Psoas muscle (tissue), 8 donors: ENCODE results near the gene ACRV1. TPM values are rescaled to one million over a fixed set of nuclear protein-coding genes. Genes with fewer than 3 reads are reported as not detected.

ENCODE experiments used
- ATAC-seq, 4 donors: fragments of 200-7000 bp; cut with Tn5 transposase; one replicate each; pipeline ENCODE4 v1.9.1; 2020; ENCODE audit warnings: moderate library complexity in 3 of 4, mild to moderate bottlenecking in 2 of 4
- DNase-seq, 2 donors: peaks; one replicate each; pipeline ENCODE4 v3.0.0-alpha.2; 2020
- H3K27ac ChIP-seq: fragments of 200-600 bp; one replicate; pipeline ENCODE4 v1.8.0; 2022
- H3K27me3 ChIP-seq, 3 donors: fragments of 200-600 bp in 1 of 3; one replicate each; pipeline versions ENCODE4 v1.6.1 to v1.8.0; 2013 to 2022; ENCODE audit warnings: low read length in 2 of 3, mild to moderate bottlenecking in 2 of 3, moderate library complexity in 1 of 3; ENCODE audit not compliant: insufficient read depth in 3 of 3
- H3K36me3 ChIP-seq, 2 donors: fragments of 200-600 bp in 1 of 2; one replicate each; pipeline versions ENCODE4 v1.6.1 to v1.8.0; 2013 to 2022; ENCODE audit warnings: low read depth in 1 of 2, mild to moderate bottlenecking in 1 of 2, moderate library complexity in 1 of 2; ENCODE audit not compliant: insufficient read depth in 1 of 2
- H3K4me1 ChIP-seq: fragments of 200-600 bp; one replicate; pipeline ENCODE4 v1.8.0; 2022
- H3K4me3 ChIP-seq: fragments of 200-600 bp; one replicate; pipeline ENCODE4 v1.8.0; 2022; ENCODE audit warnings: mild to moderate bottlenecking
- H3K9me3 ChIP-seq: fragments of 200-600 bp; one replicate; pipeline ENCODE4 v1.8.0; 2022
- WGBS, 3 donors: extraction: QIAGEN DNeasy Blood & Tissue Kit; methylation state at CpG; one replicate each; pipeline versions ENCODE4 v1.1.6 to v1.1.7; 2013; 5-methylcytosine and 5-hydroxymethylcytosine counted together
- intact Hi-C, 2 donors: fragments of 100-400 bp; cut with DNase I; formaldehyde crosslinking; loops; one replicate each; pipeline versions ENCODE4 v1.11.0 to v1.14.2; 2022
- polyA plus RNA-seq, 3 donors: library from polyadenylated mRNA; stranded (reverse); fragments of 200-250 nt; gene quantifications; one replicate each; pipeline ENCODE4 v1.2.3, GENCODE V29; 2013
- total RNA-seq, 4 donors: library from RNA; stranded (reverse); fragmentation: NEBNext Ultra II Directional in 2 of 4; extraction: Animal tissue kit (Norgen Biotek cat#: 25700) in 2 of 4; gene quantifications; one replicate each; pipeline versions ENCODE4 v1.2.1 to v1.2.4, GENCODE V29; 2021 to 2023
- TF ChIP-seq, protein P1 (sequence below): fragments of 200-600 bp; IDR thresholded peaks from one replicate; pipeline ENCODE4 v1.8.0; 2022; ENCODE audit warnings: antibody characterized with exemption
- donor health status: healthy with polysubstance abuse.
- donor health status: DM: no; HTN: no; CAD: no; lungs with moderate emphysema.
- donor health status: Bipolar disorder and iron deficiency.
- donor health status: healthy.
- donor health status: DM: yes; HTN: yes; CAD: no.
- donor health status: DM: no; HTN: no; CAD: no.
- donor health status: DM: no; HTN: no; CAD: no.
- donor health status: DM: yes; HTN: yes; CAD: no.

ACRV1 gene
- total and polyA plus RNA-seq, 7 donors = 0.03 TPM; not detected in 6

DNA sequence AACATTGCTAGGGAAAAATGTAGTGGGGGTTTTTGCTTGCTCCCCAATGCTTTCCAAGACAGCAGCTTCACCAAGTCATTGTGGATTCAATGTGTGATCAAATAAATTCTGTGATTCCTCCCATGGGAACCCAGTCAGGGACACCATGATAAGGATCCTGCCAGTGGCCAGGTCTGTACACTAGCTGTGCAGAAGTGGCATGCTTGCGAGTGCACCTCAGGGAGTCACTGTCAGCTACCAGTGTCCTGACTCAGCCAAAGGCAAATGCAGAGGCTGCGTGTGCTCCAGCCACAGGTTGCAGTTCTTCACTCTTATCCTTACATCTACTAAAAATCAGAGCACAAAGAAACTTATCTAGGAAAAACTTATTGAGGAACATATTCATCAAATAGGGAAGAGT lies 9.4 kb upstream of the ACRV1 start:
- Histone ChIP-seq H3K36me3 (no peaks in the 10 kb centered on the region), H3K4me3 (no peak overlapping the region), H3K27me3 (no peaks in the 10 kb centered on the region), H3K9me3 (peaks cover 2% of the 10 kb centered on the region), H3K27ac (no peak overlapping the region), H3K4me1 (no peaks in the 10 kb centered on the region)
- intact Hi-C loops = no loop called here
- DNase-seq (no peak), ATAC-seq (no peak)
- WGBS, 3 donors = 92 to 94% (median 94%) methylated on average over 2 of the region's 2 CpGs
- TF ChIP-seq, protein P1, sequence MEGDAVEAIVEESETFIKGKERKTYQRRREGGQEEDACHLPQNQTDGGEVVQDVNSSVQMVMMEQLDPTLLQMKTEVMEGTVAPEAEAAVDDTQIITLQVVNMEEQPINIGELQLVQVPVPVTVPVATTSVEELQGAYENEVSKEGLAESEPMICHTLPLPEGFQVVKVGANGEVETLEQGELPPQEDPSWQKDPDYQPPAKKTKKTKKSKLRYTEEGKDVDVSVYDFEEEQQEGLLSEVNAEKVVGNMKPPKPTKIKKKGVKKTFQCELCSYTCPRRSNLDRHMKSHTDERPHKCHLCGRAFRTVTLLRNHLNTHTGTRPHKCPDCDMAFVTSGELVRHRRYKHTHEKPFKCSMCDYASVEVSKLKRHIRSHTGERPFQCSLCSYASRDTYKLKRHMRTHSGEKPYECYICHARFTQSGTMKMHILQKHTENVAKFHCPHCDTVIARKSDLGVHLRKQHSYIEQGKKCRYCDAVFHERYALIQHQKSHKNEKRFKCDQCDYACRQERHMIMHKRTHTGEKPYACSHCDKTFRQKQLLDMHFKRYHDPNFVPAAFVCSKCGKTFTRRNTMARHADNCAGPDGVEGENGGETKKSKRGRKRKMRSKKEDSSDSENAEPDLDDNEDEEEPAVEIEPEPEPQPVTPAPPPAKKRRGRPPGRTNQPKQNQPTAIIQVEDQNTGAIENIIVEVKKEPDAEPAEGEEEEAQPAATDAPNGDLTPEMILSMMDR = no peak

DNA sequence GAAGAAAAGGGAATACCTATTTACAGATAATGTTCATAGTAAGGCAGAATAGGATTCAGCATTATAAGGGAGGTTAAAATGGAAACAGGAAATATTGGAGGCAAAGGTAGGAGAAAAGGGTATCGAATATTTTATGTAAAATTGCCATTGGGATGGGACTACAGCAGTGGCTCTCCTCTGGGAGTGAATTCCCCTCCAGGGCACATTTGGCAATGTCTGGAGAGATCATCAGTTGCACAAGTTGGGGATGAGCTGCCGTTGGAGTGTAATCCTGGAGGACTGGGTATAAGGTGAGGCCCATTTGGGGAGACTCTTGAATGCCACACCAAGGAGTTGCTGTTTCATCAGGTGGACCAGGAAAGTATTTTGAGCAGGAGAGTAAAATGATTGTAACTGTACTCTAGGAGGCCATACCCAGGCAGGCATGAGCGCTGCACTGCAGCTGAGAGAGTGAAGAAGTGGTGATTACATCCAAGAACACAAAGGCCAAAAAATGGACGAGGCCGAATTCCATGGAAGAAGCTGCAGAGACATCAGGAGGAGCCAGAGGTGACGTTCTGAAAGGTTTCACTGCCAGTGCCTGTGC lies 8.7 kb upstream of the ACRV1 start:
- no peak for ATAC-seq

GRCh38 chr11:125688632-125689031 lies 8.0 kb upstream of the ACRV1 start:
- TF ChIP-seq, protein P1 = no peak
- H3K9me3 ChIP-seq = no peaks in the 10 kb centered on the region

More for the DNA sequence above, 8.7 kb upstream of the ACRV1 start:
- H3K4me3 ChIP-seq = no peak overlapping the region
- no peaks in the 10 kb centered on the region for H3K27me3 ChIP-seq
- TF ChIP-seq, protein P1 = no peak
- H3K4me1 ChIP-seq = no peaks in the 10 kb centered on the region
- no peaks in the 10 kb centered on the region for H3K9me3 ChIP-seq
- H3K27ac ChIP-seq = no peak overlapping the region
- no peaks in the 10 kb centered on the region for H3K36me3 ChIP-seq
- WGBS, 3 donors = 69 to 78% (median 74%) methylated on average over 6 of the region's 6 CpGs
- intact Hi-C loops = no loop called here
- no peak for DNase-seq

GRCh38 chr11:125688066-125688465 lies 7.4 kb upstream of the ACRV1 start:
- Histone ChIP-seq H3K9me3 (no peaks in the 10 kb centered on the region), H3K4me1 (no peaks in the 10 kb centered on the region), H3K36me3 (no peaks in the 10 kb centered on the region), H3K27ac (no peak overlapping the region), H3K4me3 (no peak overlapping the region), H3K27me3 (no peaks in the 10 kb centered on the region)
- DNase-seq (no peak), ATAC-seq (no peak)
- intact Hi-C loops = no loop called here
- TF ChIP-seq, protein P1 = no peak
- WGBS, 3 donors = 77 to 90% (median 84%) methylated on average over 11 of the region's 11 CpGs

More at GRCh38 chr11:125688632-125689031, 8.0 kb upstream of the ACRV1 start:
- Histone ChIP-seq H3K27ac (no peak overlapping the region), H3K36me3 (no peaks in the 10 kb centered on the region), H3K27me3 (no peaks in the 10 kb centered on the region), H3K4me3 (no peak overlapping the region), H3K4me1 (no peaks in the 10 kb centered on the region)
- WGBS, 3 donors = 83 to 88% (median 87%) methylated on average over 3 of the region's 3 CpGs
- DNase-seq = no peak
- intact Hi-C loops = no loop called here
- ATAC-seq = no peak

DNA sequence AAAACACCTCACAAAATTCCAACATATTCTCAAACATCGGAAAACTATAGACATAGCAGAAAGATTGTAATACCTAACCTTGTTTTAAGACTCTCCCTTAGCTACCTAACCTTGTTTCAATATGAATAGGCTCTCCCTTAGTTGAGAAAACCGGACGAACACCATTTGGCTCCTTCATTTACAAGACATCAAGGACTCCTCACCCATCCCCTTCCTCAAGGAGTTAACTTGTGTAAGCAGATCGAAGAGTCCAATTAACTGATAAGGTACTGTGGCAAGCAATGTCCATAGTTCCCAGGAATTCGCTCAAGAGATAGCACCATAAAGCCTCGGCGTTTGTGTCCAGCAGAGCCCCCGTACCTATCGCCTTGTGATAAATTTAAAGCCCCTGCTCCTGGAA lies 4.6 kb upstream of the ACRV1 start:
- Histone ChIP-seq H3K27me3 (no peaks in the 10 kb centered on the region), H3K9me3 (no peaks in the 10 kb centered on the region), H3K4me1 (no peaks in the 10 kb centered on the region), H3K4me3 (no peak overlapping the region), H3K36me3 (no peaks in the 10 kb centered on the region), H3K27ac (no peak overlapping the region)
- DNase-seq = no peak
- intact Hi-C loops = no loop called here
- TF ChIP-seq, protein P1 = no peak
- WGBS, 3 donors = 77 to 81% (median 77%) methylated on average over 9 of the region's 9 CpGs
- no peak for ATAC-seq
